HCT116 (cell line): ENCODE measurements around the gene GLMP.

Source experiments
- CEBPB ChIP-seq: IDR thresholded peaks from 2 replicates; pipeline ENCODE4 v1.6.1; 2012; ENCODE audit warnings: low read depth
- CTCF ChIP-seq, 3 experiments: fragments of 200-600 bp in 1 of 3; sonication (generic) in 1 of 3; IDR thresholded peaks in 2 of 3; conservative IDR thresholded peaks in 1 of 3; 2 replicates each; pipeline ENCODE4 v1.5.1; 2012 to 2017; ENCODE audit warnings: low read depth in 2 of 3, low read length in 2 of 3, antibody characterized with exemption in 1 of 3, borderline replicate concordance in 1 of 3, control low read depth in 1 of 3, mild to moderate bottlenecking in 1 of 3, mixed read lengths in 1 of 3, mixed run types in 1 of 3, moderate library complexity in 1 of 3; ENCODE audit not compliant: insufficient read depth in 1 of 3
- EGR1 ChIP-seq: IDR thresholded peaks from 2 replicates; pipeline ENCODE4 v1.6.1; 2012; ENCODE audit warnings: low read depth
- EZH2 ChIP-seq: fragments of 200-600 bp; sonication (generic); IDR thresholded peaks from 2 replicates; pipeline ENCODE4 v1.6.1; 2017; ENCODE audit warnings: antibody characterized with exemption, mixed run types
- JUND ChIP-seq: IDR thresholded peaks from 2 replicates; pipeline ENCODE4 v1.6.1; 2012
- MAX ChIP-seq: IDR thresholded peaks from 2 replicates; pipeline ENCODE4 v1.6.1; 2012
- POLR2A ChIP-seq: IDR thresholded peaks from 2 replicates; pipeline ENCODE4 v1.7.0; 2011; ENCODE audit warnings: borderline replicate concordance; ENCODE audit not compliant: insufficient read depth, insufficient read length; ENCODE audit errors: extremely low read depth
- SRF ChIP-seq: IDR thresholded peaks from 2 replicates; pipeline ENCODE4 v1.6.1; 2012; ENCODE audit warnings: low read depth

- TF ChIP-seq CEBPB = no peak
- TF ChIP-seq CTCF (IDR thresholded peaks at IDR 0.05 in 2 of 3, conservative IDR thresholded peaks at IDR 0.05 in 1 of 3; ENCODE audit: borderline replicate concordance in 1 of 3, insufficient read depth in 1 of 3, low read depth in 2 of 3, low read length in 2 of 3) = no peak
- no peak for TF ChIP-seq POLR2A
- no peak for TF ChIP-seq EZH2
- TF ChIP-seq JUND = no peak
- no peak for TF ChIP-seq SRF
- no peak for TF ChIP-seq MAX
- TF ChIP-seq EGR1 = no peak
Measured at GRCh38 chr1:156242738-156243137, 52.7 kb downstream of the GLMP start.
